Lower leg skin (tissue), 3 donors: ENCODE measurements around the gene DVL3.

Source experiments
- POLR2A ChIP-seq, 2 donors: fragments of 450-650 bp; IDR thresholded peaks; one replicate each; pipeline ENCODE4 v1.6.1; 2016 to 2017; ENCODE audit warnings: antibody characterized with exemption in 2 of 2, mild to moderate bottlenecking in 1 of 2, moderate library complexity in 1 of 2
- TF ChIP-seq, protein P1 (sequence below), 3 donors: fragments of 450-650 bp; IDR thresholded peaks; one replicate each; pipeline ENCODE4 v1.5.1; 2016; ENCODE audit warnings: antibody characterized with exemption in 3 of 3, mild to moderate bottlenecking in 3 of 3, moderate library complexity in 2 of 3

DNA sequence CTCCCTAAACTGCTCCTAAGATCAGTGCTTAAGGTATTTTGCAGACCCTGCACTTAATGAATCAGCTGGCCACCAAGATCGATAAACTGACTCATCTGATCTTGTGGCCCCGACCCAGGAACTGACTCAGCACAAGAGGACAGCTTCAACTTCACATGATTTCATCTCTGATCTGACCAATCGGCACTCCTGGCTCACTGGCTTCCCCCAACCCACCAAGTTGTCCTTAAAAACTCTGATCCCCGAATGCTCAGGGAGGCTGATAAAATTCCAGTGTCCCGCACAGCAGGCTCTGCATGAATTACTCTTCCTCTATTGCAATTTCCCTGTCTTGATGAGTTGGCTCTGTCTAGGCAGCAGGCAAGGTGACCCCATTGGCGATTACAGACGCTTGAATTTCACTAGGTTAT, 44.9 kb upstream of the DVL3 start:
- TF ChIP-seq, protein P1, sequence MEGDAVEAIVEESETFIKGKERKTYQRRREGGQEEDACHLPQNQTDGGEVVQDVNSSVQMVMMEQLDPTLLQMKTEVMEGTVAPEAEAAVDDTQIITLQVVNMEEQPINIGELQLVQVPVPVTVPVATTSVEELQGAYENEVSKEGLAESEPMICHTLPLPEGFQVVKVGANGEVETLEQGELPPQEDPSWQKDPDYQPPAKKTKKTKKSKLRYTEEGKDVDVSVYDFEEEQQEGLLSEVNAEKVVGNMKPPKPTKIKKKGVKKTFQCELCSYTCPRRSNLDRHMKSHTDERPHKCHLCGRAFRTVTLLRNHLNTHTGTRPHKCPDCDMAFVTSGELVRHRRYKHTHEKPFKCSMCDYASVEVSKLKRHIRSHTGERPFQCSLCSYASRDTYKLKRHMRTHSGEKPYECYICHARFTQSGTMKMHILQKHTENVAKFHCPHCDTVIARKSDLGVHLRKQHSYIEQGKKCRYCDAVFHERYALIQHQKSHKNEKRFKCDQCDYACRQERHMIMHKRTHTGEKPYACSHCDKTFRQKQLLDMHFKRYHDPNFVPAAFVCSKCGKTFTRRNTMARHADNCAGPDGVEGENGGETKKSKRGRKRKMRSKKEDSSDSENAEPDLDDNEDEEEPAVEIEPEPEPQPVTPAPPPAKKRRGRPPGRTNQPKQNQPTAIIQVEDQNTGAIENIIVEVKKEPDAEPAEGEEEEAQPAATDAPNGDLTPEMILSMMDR (IDR thresholded peaks at IDR 0.05): no peak
- no peak for TF ChIP-seq POLR2A (IDR thresholded peaks at IDR 0.05)
